ENCODE measurements around the gene QTRT2. TPM values are rescaled to one million over a fixed set of nuclear protein-coding genes. Genes with fewer than 3 reads are reported as not detected.

QTRT2 gene
- total RNA-seq, 1 donor from 2014 or later, result 32.1 TPM

GRCh38 chr3:114076711-114077110, 20.2 kb downstream of the QTRT2 start:
- Mint-ChIP-seq H3K36me3 (peaks cover 43% of the 10 kb centered on the region), H3K4me1 (peaks cover 3% of the 10 kb centered on the region), H3K4me3 (no peak overlapping the region), H3K27ac (no peak overlapping the region), H3K27me3 (ENCODE audit: insufficient read depth, low read depth) (no peaks in the 10 kb centered on the region), H3K9me3 (no peaks in the 10 kb centered on the region)
- H3K4me2 ChIP-seq, result no peak overlapping the region
- no peak overlapping the region for H2AFZ ChIP-seq (replicated peaks)
- no peaks in the 10 kb centered on the region for H3K27me3 ChIP-seq
- H3K27ac ChIP-seq, result no peak overlapping the region
- no peak for DNase-seq (ENCODE audit: low spot score)
- H3K9ac ChIP-seq, result no peak overlapping the region
- H3K79me2 ChIP-seq (ENCODE audit: low read depth), result no peaks in the 10 kb centered on the region
- H3K4me3 ChIP-seq, result no peak overlapping the region
- H4K20me1 ChIP-seq (ENCODE audit: low read depth), result no peaks in the 10 kb centered on the region
- no peak for TF ChIP-seq EZH2phosphoT487 (IDR thresholded peaks at IDR 0.05)
- TF ChIP-seq CTCF (IDR thresholded peaks at IDR 0.05), result no peak
- no peak for TF ChIP-seq EZH2 (IDR thresholded peaks at IDR 0.05)
- no peaks in the 10 kb centered on the region for H3K4me1 ChIP-seq
- H3F3A ChIP-seq (ENCODE audit: low read depth), result no peaks in the 10 kb centered on the region
- no peaks in the 10 kb centered on the region for H3K9me3 ChIP-seq (ENCODE audit: low read depth)
- H3K36me3 ChIP-seq, result peaks cover 13% of the 10 kb centered on the region

GRCh38 chr3:114078126-114078525, 21.6 kb downstream of the QTRT2 start:
- Histone ChIP-seq H4K20me1 (ENCODE audit: low read depth) (no peaks in the 10 kb centered on the region), H3K4me3 (no peak overlapping the region), H3K27me3 (no peaks in the 10 kb centered on the region), H3K27ac (no peak overlapping the region), H3F3A (ENCODE audit: low read depth) (no peaks in the 10 kb centered on the region), H3K9ac (no peak overlapping the region), H3K9me3 (ENCODE audit: low read depth) (no peaks in the 10 kb centered on the region), H3K36me3 (peaks cover 17% of the 10 kb centered on the region), H3K79me2 (ENCODE audit: low read depth) (no peaks in the 10 kb centered on the region), H3K4me1 (no peaks in the 10 kb centered on the region), H2AFZ (replicated peaks) (no peak overlapping the region), H3K4me2 (no peak overlapping the region)
- no peak overlapping the region for H3K4me3 Mint-ChIP-seq
- H3K36me3 Mint-ChIP-seq, result peaks cover 40% of the 10 kb centered on the region
- H3K27me3 Mint-ChIP-seq (ENCODE audit: insufficient read depth, low read depth), result no peaks in the 10 kb centered on the region
- H3K4me1 Mint-ChIP-seq, result no peaks in the 10 kb centered on the region
- no peak overlapping the region for H3K27ac Mint-ChIP-seq
- H3K9me3 Mint-ChIP-seq, result no peaks in the 10 kb centered on the region
- no peak for DNase-seq (ENCODE audit: low spot score)
- no peak for TF ChIP-seq EZH2phosphoT487 (IDR thresholded peaks at IDR 0.05)
- no peak for TF ChIP-seq CTCF (IDR thresholded peaks at IDR 0.05)

- no peaks in the 10 kb centered on the region for H3K4me1 Mint-ChIP-seq
- H3K27me3 Mint-ChIP-seq (ENCODE audit: insufficient read depth, low read depth), result no peaks in the 10 kb centered on the region
- Histone ChIP-seq H3F3A (ENCODE audit: low read depth) (no peaks in the 10 kb centered on the region), H3K36me3 (peaks cover 12% of the 10 kb centered on the region), H3K79me2 (ENCODE audit: low read depth) (no peaks in the 10 kb centered on the region), H3K4me1 (no peaks in the 10 kb centered on the region), H3K27me3 (no peaks in the 10 kb centered on the region), H3K27ac (no peak overlapping the region), H3K9ac (no peak overlapping the region), H3K4me2 (no peak overlapping the region), H4K20me1 (ENCODE audit: low read depth) (no peaks in the 10 kb centered on the region), H2AFZ (replicated peaks) (no peak overlapping the region), H3K9me3 (ENCODE audit: low read depth) (no peaks in the 10 kb centered on the region), H3K4me3 (no peak overlapping the region)
- DNase-seq (ENCODE audit: low spot score), result no peak
- peaks cover 37% of the 10 kb centered on the region for H3K36me3 Mint-ChIP-seq
- H3K27ac Mint-ChIP-seq, result no peak overlapping the region
- TF ChIP-seq EZH2phosphoT487 (IDR thresholded peaks at IDR 0.05) (no peak), CTCF (IDR thresholded peaks at IDR 0.05) (no peak), EZH2 (IDR thresholded peaks at IDR 0.05) (no peak)
- H3K4me3 Mint-ChIP-seq, result no peak overlapping the region
- no peaks in the 10 kb centered on the region for H3K9me3 Mint-ChIP-seq
Measured at GRCh38 chr3:114079761-114080160, 23.2 kb downstream of the QTRT2 start.
